ENCODE data around the gene ZNF598. TPM values are rescaled to one million over a fixed set of nuclear protein-coding genes. Genes with fewer than 3 reads are reported as not detected.

Gene ZNF598
- total and polyA plus RNA-seq, 2 of the 13 experiments (the other 11 are each of a cell fraction or from before 2014, with no cell fraction given): 13.5 to 14.2 TPM

GRCh38 chr16:1985466-1986150 is 24.0 kb downstream of the ZNF598 start (continued):
- no peak for TF ChIP-seq AKNA (CRISPR knock-in tag; IDR thresholded peaks at IDR 0.05; ENCODE audit: borderline replicate concordance)

GRCh38 chr16:1984347-1985225 is 25.0 kb downstream of the ZNF598 start:
- intact Hi-C loops (cut with micrococcal nuclease; ENCODE audit: unreplicated experiment): no loop called here
- 0% methylated on average over 13 of the region's 58 CpGs for WGBS (ENCODE audit: low lambda C conversion rate)
- H3K27ac ChIP-seq (ENCODE audit: extremely low read length, insufficient read depth, low read length): peak overlapping the region; percentile 97
- CTCF ChIA-PET (ENCODE audit: low intra/inter-chr PET ratio, low total read pairs): interaction anchor here (1.2 kb wide), 1 partner anchor 20 kb away, joined by 4 read pairs; no protein-coding TSS in a partner anchor
- peak overlapping the region; percentile 95 for H3K9ac ChIP-seq (ENCODE audit: insufficient read depth, low read depth, low read length)
- H2AFZ ChIP-seq (ENCODE audit: low read length): no peak overlapping the region
- peak overlapping the region; percentile 98 for H3K4me2 ChIP-seq (ENCODE audit: low read depth, low read length)
- H4K20me1 ChIP-seq (ENCODE audit: insufficient read depth, low read length): no peaks in the 10 kb centered on the region
- BruUV-seq (replicated peaks): TSS peak; percentile 77
- H3K4me3 ChIP-seq (replicated peaks in 1 of 3; ENCODE audit: insufficient read depth in 1 of 3, low read depth in 2 of 3, low read length in 3 of 3): peak overlapping the region; percentile 81 to 93 (median 84)
- no peak for FAIRE-seq
- peaks cover 12 to 15% of the 10 kb centered on the region in 2 experiments; a peak in 4 of 5 replicates for H3K36me3 ChIP-seq (replicated peaks in 1 of 2; ENCODE audit: control insufficient read depth in 1 of 2, insufficient read depth in 2 of 2, low read length in 2 of 2)
- H3K27me3 ChIP-seq (ENCODE audit: control insufficient read depth in 1 of 2, insufficient read depth in 2 of 2, low read length in 2 of 2): peaks cover 0 to 4% of the 10 kb centered on the region in 2 experiments; a peak in 1 of 5 replicates
- ATAC-seq: peak; percentile 11
- in situ Hi-C loops (cut with HindIII; ENCODE audit: extremely low pct_ligation_motif_present, low pct_unique_long_range_greater_than_20kb): no loop called here
- POLR2A ChIA-PET: interaction anchor here (0.7 to 6.8 kb wide), 15 partner anchors 9 to 171 kb away, joined by 3 to 62 read pairs (median 6); partner anchors contain the start of genes MSRB1, RPS2, TBL3 and TRAF7
- peaks cover 13% of the 10 kb centered on the region for H3K79me2 ChIP-seq (ENCODE audit: insufficient read depth, low read length)
- no peaks in the 10 kb centered on the region for H3K9me3 ChIP-seq (ENCODE audit: low read length)
- peaks cover 62% of the 10 kb centered on the region for H3K4me1 ChIP-seq (ENCODE audit: insufficient read depth, low read length)
- DNase-seq (ENCODE audit: low spot score): peak; percentile 39
- 0 out of 2 replicates have a peak, but pooled peaks have one; percentile 7 for TF ChIP-seq YEATS2 (CRISPR knock-in tag; IDR thresholded peaks at IDR 0.05; ENCODE audit: borderline replicate concordance)
- TF ChIP-seq MAZ (IDR thresholded peaks at IDR 0.05; ENCODE audit: borderline replicate concordance, low read depth, low read length): no peak
- 0 out of 2 replicates have a peak, but pooled peaks have one; percentile 11 for TF ChIP-seq MAZ (CRISPR knock-in tag; IDR thresholded peaks at IDR 0.05; ENCODE audit: low read depth)
- TF ChIP-seq NR2C2 (CRISPR knock-in tag; IDR thresholded peaks at IDR 0.05; ENCODE audit: borderline replicate concordance): peak; percentile 80
- TF ChIP-seq JUN (CRISPR knock-in tag; IDR thresholded peaks at IDR 0.05): peak; percentile 38; the same call in 1 of the 2 replicates
- no peak for TF ChIP-seq ZNF30 (CRISPR knock-in tag; IDR thresholded peaks at IDR 0.05)
- peak; percentile 54; the same call in 1 of the 2 replicates for TF ChIP-seq FOXC1 (CRISPR knock-in tag; IDR thresholded peaks at IDR 0.05; ENCODE audit: borderline replicate concordance)
- peak; percentile 35; the same call in 1 of the 2 replicates for TF ChIP-seq PHF21A (CRISPR knock-in tag; IDR thresholded peaks at IDR 0.05)
- peak; percentile 70; the same call in 1 of the 2 replicates for TF ChIP-seq MTA1 (CRISPR knock-in tag; IDR thresholded peaks at IDR 0.05; ENCODE audit: borderline replicate concordance)
- TF ChIP-seq HDAC1 (CRISPR knock-in tag; IDR thresholded peaks at IDR 0.05): peak; percentile 79
- TF ChIP-seq MIXL1 (CRISPR knock-in tag; IDR thresholded peaks at IDR 0.05): 0 out of 2 replicates have a peak, but pooled peaks have one; percentile 12
- TF ChIP-seq SETDB1 (CRISPR knock-in tag; IDR thresholded peaks at IDR 0.05; ENCODE audit: borderline replicate concordance): no peak
- TF ChIP-seq ZNF263 (CRISPR knock-in tag; IDR thresholded peaks at IDR 0.05): peak; percentile 95
- TF ChIP-seq ZFY (CRISPR knock-in tag; IDR thresholded peaks at IDR 0.05): peak; percentile 73; the same call in 1 of the 2 replicates
- TF ChIP-seq HNRNPK (IDR thresholded peaks at IDR 0.05; ENCODE audit: low read depth, low read length, poor library complexity, severe bottlenecking): peak; percentile 10

All from HepG2 (cell line).